NCI-H1694 treated with DMSO at 0.1 percent for 48 hours (cell line): Measurements from ENCODE around the gene CNFN.
"Not testable (repeated sequence)": the region's sequence is repeated elsewhere in the genome, so short reads cannot be mapped to it uniquely, and the experiment has no call there.

Experiments
- DNase-seq: peaks from one replicate; lab custom pipeline; 2025; lab: John Stamatoyannopoulos, UW

The CNFN gene

GRCh38 chr19:42351079-42351735, 38.9 kb downstream of the CNFN start:
- no peak for DNase-seq

DNA sequence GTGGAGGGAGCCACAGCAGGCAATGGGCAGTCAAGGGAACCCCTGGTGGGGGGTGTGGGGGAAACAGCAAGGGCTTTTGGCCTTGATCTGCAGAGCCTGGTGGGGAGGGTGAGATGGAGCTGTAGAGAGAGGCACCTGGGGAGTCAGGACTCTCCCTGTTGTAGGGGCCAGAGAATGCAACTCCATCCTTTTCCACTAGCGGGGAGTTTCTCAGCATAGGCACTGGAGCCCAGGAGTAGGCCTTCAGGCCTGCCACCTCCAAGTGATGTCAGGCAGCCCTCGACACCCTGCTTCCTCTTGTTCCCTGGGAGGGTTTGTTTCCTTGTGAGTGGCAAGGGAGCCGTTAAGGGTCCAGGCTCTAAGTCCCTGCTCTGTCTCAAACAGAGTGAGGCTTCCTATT, 39.7 kb downstream of the CNFN start:
- no peak for DNase-seq

DNA sequence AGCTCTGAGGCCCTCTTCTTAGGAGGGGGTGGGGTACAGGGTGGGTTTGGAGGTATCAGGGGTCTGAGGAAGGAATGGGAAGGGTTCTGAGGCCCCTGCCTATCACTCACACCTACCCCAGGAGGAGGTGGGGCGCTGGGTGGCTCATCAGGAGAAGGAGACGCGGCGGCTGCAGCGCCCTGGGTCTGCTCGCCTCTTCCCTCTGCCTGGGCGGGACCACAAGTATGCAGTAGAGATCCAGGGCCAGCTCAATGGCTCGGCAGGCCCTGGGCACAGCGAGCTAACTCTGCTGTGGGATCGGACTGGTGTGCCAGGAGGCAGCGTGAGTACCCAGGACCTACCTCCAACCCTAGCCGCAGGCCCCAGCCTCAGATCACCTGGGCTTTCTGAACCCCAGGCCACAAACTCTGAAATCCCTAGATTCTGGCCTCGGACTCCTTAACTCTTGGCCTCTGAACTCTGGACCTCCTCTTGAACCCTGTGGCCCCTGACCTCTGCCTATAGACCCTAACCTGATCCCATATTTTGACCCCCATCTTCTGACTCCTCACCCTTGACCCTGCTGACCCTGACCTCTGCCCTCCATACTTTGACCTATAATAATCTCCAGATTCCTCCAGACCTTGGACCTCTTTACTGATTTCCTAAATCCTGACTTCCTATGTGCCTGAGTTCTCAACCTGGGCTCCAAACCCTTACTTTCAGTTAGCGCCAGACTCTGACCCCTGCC, 40.6 kb downstream of the CNFN start:
- no peak for DNase-seq

DNA sequence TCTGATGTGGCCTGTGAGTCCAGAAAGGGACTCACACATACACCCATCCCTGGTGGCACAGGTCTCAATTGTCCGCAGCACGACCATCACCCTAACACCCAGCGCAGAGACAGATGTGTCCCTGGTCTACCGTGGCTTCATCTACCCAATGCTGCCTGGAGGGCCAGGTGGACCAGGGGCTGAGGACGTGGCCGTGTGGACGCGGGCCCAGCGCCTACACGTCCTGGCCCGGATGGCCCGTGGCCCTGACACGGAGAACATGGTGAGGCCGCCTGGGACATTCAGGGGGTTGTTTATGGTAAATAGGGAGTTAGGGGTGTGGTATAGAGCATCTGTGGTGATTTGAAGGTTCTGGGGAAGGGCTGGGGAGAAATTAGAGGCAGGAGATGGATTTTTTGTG, 41.9 kb downstream of the CNFN start:
- DNase-seq: no peak

DNA sequence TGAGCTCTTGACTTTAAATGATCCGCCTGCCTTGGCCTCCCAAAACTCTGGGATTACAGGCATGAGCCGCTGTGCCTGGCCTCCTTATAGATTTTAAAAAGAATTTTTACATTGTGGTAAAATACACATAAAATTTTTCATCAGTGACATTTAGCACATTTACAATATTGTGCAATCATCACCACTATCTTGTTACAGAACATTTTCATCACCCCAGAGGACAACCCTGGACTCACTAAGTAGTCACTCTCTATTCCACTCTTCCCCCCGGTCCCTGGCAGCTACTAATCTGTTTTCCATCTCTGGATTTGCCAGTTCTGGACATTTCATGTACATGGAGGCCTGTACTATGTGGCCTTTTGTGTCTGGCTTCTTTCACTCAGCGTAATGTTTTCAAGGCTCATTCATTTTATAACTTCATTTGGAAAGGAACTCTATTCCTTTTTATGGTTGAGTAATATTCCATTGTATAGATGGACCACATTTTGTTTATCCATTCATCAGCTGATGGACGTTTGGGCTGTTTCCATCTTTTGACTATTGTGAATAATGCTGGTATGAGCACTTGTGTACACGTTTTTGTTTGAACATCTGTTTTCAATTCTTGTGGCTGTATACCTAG, 44.8 kb downstream of the CNFN start:
- no peak for DNase-seq

GRCh38 chr19:42344336-42344893, 45.7 kb downstream of the CNFN start:
- no peak for DNase-seq

DNA sequence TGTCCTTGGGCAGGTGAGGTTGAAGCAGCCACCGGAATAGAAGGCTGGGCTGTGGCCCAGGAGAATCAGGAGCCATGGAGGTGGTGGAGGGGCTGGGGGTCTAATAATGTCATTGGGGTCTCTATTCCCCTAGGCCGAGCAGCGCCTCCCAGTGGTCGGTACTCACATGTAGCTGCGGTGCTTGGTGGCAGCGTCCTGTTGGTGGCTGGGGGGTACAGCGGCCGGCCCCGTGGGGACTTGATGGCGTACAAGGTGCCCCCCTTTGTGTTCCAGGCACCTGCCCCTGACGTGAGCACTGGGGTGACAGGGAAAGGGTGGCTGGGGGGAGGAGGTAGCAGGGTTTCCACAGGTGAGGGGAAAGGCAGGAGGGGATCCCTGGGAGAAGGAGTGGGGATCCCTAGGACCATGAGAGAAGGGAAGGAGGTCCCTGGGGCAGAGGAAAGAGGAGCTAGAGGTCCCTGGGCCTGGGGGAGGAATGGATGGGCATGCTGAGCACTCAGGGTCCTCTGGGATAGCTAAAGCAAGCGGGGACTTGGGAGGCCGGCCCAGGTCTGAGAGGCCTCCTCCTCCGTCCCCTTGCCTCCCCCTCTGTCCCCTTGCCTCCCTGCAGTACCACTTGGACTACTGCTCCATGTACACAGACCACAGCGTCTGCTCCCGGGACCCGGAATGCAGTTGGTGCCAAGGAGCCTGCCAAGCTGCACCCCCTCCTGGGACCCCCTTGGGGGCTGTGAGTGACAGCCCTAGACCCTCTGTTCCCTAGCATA, 46.6 kb downstream of the CNFN start:
- DNase-seq: no peak

DNA sequence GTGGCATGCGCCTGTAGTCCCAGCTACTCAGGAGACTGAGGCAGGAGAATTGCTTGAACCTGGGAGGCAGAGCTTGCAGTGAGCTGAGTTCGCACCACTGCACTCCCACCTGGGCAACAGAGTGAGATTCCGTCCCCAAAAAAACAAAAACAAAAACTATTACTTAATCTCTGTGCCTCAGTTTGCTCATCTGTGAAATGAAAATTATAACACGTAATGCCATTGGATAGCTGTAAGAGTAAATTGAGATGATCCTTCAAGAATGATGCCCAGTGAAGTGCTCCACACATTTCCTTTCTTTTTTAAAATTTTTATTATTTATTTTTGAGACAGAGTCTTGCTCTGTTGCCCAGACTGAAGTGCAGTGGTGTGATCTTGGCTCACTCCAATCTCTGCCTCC, 50.2 kb downstream of the CNFN start:
- not testable (repeated sequence) for DNase-seq

DNA sequence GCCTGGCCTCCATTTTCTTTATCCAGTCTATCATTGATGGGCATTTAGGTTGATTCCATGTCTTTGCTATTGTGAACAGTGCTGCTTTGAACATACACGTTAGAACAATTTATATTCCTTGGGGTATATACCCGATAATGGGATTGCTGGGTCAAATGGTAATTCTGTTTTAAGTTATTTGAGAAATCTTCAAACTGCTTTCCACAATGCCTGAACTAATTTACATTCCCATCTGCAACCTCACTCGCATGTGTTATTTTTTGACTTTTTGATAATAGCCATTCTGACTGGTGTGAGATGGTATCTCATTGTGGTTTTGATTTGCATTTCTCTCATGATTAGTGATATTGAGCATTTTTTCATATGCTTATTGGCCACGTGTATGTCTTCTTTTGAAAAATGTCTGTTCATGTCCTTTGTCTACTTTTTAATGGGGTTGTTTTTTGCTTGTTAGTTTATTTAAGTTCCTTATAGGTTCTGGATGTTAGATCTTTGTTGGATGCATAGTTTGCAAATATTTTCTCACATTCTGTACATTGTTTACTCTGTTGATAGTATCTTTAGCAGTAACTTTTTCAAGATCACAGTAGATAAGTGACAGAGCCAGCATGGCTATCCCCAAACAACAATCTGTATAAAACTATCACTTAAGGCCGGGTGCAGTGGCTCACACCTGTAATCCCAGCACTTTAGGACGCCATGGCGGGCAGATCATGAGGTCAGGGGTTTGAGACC, 50.8 kb downstream of the CNFN start:
- DNase-seq: not testable (repeated sequence)
